Measurements from ENCODE around the gene PRAMEF12. TPM values are rescaled to one million over a fixed set of nuclear protein-coding genes. Genes with fewer than 3 reads are reported as not detected.

PRAMEF12 gene
- total RNA-seq, 1 donor from 2014 or later, result not detected

Other genes with a start within 250 kb of the PRAMEF12 start
- 495 TPM for gene DHRS3, start 155.5 kb upstream of the PRAMEF12 start, total RNA-seq
- not detected for gene AADACL4, start 129.7 kb upstream of the PRAMEF12 start, total RNA-seq
- gene AADACL3, start 57.6 kb upstream of the PRAMEF12 start, total RNA-seq, result 0.19 TPM
- not detected for gene CFAP107, start 27.5 kb upstream of the PRAMEF12 start, total RNA-seq
- gene PRAMEF1, start 17.7 kb downstream of the PRAMEF12 start, total RNA-seq, result not detected
- not detected for gene PRAMEF11, start 57.7 kb downstream of the PRAMEF12 start, total RNA-seq
- not detected for gene HNRNPCL1, start 75.0 kb downstream of the PRAMEF12 start, total RNA-seq
- gene PRAMEF2, start 83.3 kb downstream of the PRAMEF12 start, total RNA-seq, result not detected
- not detected for gene PRAMEF4, start 112.5 kb downstream of the PRAMEF12 start, total RNA-seq
- not detected for gene PRAMEF10, start 124.5 kb downstream of the PRAMEF12 start, total RNA-seq
- not detected for gene PRAMEF7, start 142.9 kb downstream of the PRAMEF12 start, total RNA-seq
- not detected for gene PRAMEF6, start 173.8 kb downstream of the PRAMEF12 start, total RNA-seq